Measurements from ENCODE around the gene ETV4. TPM values are rescaled to one million over a fixed set of nuclear protein-coding genes. Genes with fewer than 3 reads are reported as not detected.

The ETV4 gene
- total RNA-seq, 1 donor from 2014 or later, result 1.1 TPM

- DNase-seq (ENCODE audit: low spot score), result peak; percentile 28
- Histone ChIP-seq H3K4me3 (no peak overlapping the region), H3K4me2 (no peak overlapping the region), H3F3A (ENCODE audit: low read depth) (peaks cover 23% of the 10 kb centered on the region), H3K27me3 (peaks cover 66% of the 10 kb centered on the region), H3K27ac (no peak overlapping the region), H3K4me1 (peaks cover 35% of the 10 kb centered on the region), H3K9me3 (ENCODE audit: low read depth) (no peaks in the 10 kb centered on the region), H3K36me3 (no peaks in the 10 kb centered on the region), H2AFZ (replicated peaks) (no peak overlapping the region), H3K79me2 (ENCODE audit: low read depth) (no peaks in the 10 kb centered on the region), H3K9ac (no peak overlapping the region), H4K20me1 (ENCODE audit: low read depth) (peaks cover 26% of the 10 kb centered on the region)
- Mint-ChIP-seq H3K36me3 (peaks cover 8% of the 10 kb centered on the region), H3K4me1 (peaks cover 66% of the 10 kb centered on the region), H3K27me3 (ENCODE audit: insufficient read depth, low read depth) (peaks cover 13% of the 10 kb centered on the region), H3K9me3 (no peaks in the 10 kb centered on the region), H3K27ac (no peak overlapping the region), H3K4me3 (peak overlapping the region; percentile 97)
- no peak for TF ChIP-seq CTCF (IDR thresholded peaks at IDR 0.05)
- no peak for TF ChIP-seq EZH2phosphoT487 (IDR thresholded peaks at IDR 0.05)
- no peak for TF ChIP-seq EZH2 (IDR thresholded peaks at IDR 0.05)
Observed at GRCh38 chr17:43543300-43543699, 2.8 kb downstream of the ETV4 start.

- peaks cover 8% of the 10 kb centered on the region for H3K36me3 Mint-ChIP-seq
- H3K27me3 Mint-ChIP-seq (ENCODE audit: insufficient read depth, low read depth), result peaks cover 10% of the 10 kb centered on the region
- H3K4me3 Mint-ChIP-seq, result no peak overlapping the region
- Histone ChIP-seq H3K79me2 (ENCODE audit: low read depth) (no peaks in the 10 kb centered on the region), H3K27me3 (peaks cover 61% of the 10 kb centered on the region), H3K9me3 (ENCODE audit: low read depth) (no peaks in the 10 kb centered on the region), H4K20me1 (ENCODE audit: low read depth) (peaks cover 24% of the 10 kb centered on the region), H3K36me3 (no peaks in the 10 kb centered on the region), H2AFZ (replicated peaks) (no peak overlapping the region), H3K4me3 (no peak overlapping the region), H3K9ac (no peak overlapping the region), H3K27ac (no peak overlapping the region), H3F3A (ENCODE audit: low read depth) (peaks cover 21% of the 10 kb centered on the region), H3K4me2 (peak overlapping the region; percentile 31), H3K4me1 (peaks cover 35% of the 10 kb centered on the region)
- H3K9me3 Mint-ChIP-seq, result no peaks in the 10 kb centered on the region
- no peak overlapping the region for H3K27ac Mint-ChIP-seq
- H3K4me1 Mint-ChIP-seq, result peaks cover 64% of the 10 kb centered on the region
- DNase-seq (ENCODE audit: low spot score), result no peak
- no peak for TF ChIP-seq CTCF (IDR thresholded peaks at IDR 0.05)
- no peak for TF ChIP-seq EZH2 (IDR thresholded peaks at IDR 0.05)
- TF ChIP-seq EZH2phosphoT487 (IDR thresholded peaks at IDR 0.05), result no peak
Observed at GRCh38 chr17:43542859-43543258, 3.3 kb downstream of the ETV4 start.

GRCh38 chr17:43540821-43541674 is 5.1 kb downstream of the ETV4 start:
- H4K20me1 ChIP-seq (ENCODE audit: low read depth), result peaks cover 10% of the 10 kb centered on the region
- H3K27ac ChIP-seq, result no peak overlapping the region
- H3F3A ChIP-seq (ENCODE audit: low read depth), result peaks cover 12% of the 10 kb centered on the region
- H3K4me3 ChIP-seq, result no peak overlapping the region
- TF ChIP-seq EZH2phosphoT487 (IDR thresholded peaks at IDR 0.05), result no peak
- TF ChIP-seq CTCF (IDR thresholded peaks at IDR 0.05), result no peak
- TF ChIP-seq EZH2 (IDR thresholded peaks at IDR 0.05), result no peak
- peak overlapping the region; percentile 24 for H3K4me2 ChIP-seq
- H3K27ac Mint-ChIP-seq, result no peak overlapping the region
- no peaks in the 10 kb centered on the region for H3K79me2 ChIP-seq (ENCODE audit: low read depth)
- H3K4me1 ChIP-seq, result peaks cover 35% of the 10 kb centered on the region
- peaks cover 12% of the 10 kb centered on the region for H3K36me3 Mint-ChIP-seq
- peak; percentile 56 for DNase-seq (ENCODE audit: low spot score)
- peaks cover 57% of the 10 kb centered on the region for H3K4me1 Mint-ChIP-seq
- no peaks in the 10 kb centered on the region for H3K9me3 ChIP-seq (ENCODE audit: low read depth)
- H3K9me3 Mint-ChIP-seq, result no peaks in the 10 kb centered on the region
- H3K9ac ChIP-seq, result no peak overlapping the region
- H3K36me3 ChIP-seq, result no peaks in the 10 kb centered on the region
- H3K27me3 Mint-ChIP-seq (ENCODE audit: insufficient read depth, low read depth), result peaks cover 10% of the 10 kb centered on the region
- H3K4me3 Mint-ChIP-seq, result no peak overlapping the region
- no peak overlapping the region for H2AFZ ChIP-seq (replicated peaks)
- H3K27me3 ChIP-seq, result peaks cover 45% of the 10 kb centered on the region

All from neural progenitor cell (in vitro differentiated cells).